Neutrophil (primary cell): Measurements from ENCODE around the gene COA1.
"Not testable (repeated sequence)": the region's sequence is repeated elsewhere in the genome, so short reads cannot be mapped to it uniquely, and the experiment has no call there.

ENCODE experiments used
- H3K27ac ChIP-seq: fragments of 200-600 bp; sonication (generic); 2 replicates; pipeline ENCODE4 v1.5.1; 2016; ENCODE audit warnings: mild to moderate bottlenecking, moderate library complexity
- H3K27me3 ChIP-seq: fragments of 200-600 bp; sonication (generic); 2 replicates; pipeline ENCODE4 v1.6.0; 2016; ENCODE audit warnings: mild to moderate bottlenecking
- H3K36me3 ChIP-seq: fragments of 200-600 bp; sonication (generic); 2 replicates; pipeline ENCODE4 v1.5.1; 2017
- H3K4me1 ChIP-seq, 2 experiments: fragments of 200-600 bp in 1 of 2; sonication (generic) in 1 of 2; 1 replicate in 1 of 2; 2 replicates in 1 of 2; pipeline versions ENCODE4 v1.5.1 to v1.6.1; 2013 to 2016; ENCODE audit warnings: low read depth in 1 of 2, low read length in 1 of 2, mild to moderate bottlenecking in 1 of 2, moderate library complexity in 1 of 2; ENCODE audit not compliant: control insufficient read depth in 1 of 2, insufficient read depth in 1 of 2
- H3K4me3 ChIP-seq, 2 experiments: fragments of 200-600 bp in 1 of 2; sonication (generic) in 1 of 2; 1 replicate in 1 of 2; 2 replicates in 1 of 2; pipeline ENCODE4 v1.5.1; 2013 to 2016; ENCODE audit warnings: low read depth in 1 of 2, low read length in 1 of 2, mild to moderate bottlenecking in 1 of 2, moderate library complexity in 1 of 2
- H3K9me3 ChIP-seq: fragments of 200-600 bp; sonication (generic); 2 replicates; pipeline ENCODE4 v1.5.1; 2016
- TF ChIP-seq, protein P1 (sequence below): fragments of 200-600 bp; sonication (generic); IDR thresholded peaks from 2 replicates; pipeline ENCODE4 v1.5.1; 2016; ENCODE audit warnings: antibody characterized with exemption

Gene COA1

DNA sequence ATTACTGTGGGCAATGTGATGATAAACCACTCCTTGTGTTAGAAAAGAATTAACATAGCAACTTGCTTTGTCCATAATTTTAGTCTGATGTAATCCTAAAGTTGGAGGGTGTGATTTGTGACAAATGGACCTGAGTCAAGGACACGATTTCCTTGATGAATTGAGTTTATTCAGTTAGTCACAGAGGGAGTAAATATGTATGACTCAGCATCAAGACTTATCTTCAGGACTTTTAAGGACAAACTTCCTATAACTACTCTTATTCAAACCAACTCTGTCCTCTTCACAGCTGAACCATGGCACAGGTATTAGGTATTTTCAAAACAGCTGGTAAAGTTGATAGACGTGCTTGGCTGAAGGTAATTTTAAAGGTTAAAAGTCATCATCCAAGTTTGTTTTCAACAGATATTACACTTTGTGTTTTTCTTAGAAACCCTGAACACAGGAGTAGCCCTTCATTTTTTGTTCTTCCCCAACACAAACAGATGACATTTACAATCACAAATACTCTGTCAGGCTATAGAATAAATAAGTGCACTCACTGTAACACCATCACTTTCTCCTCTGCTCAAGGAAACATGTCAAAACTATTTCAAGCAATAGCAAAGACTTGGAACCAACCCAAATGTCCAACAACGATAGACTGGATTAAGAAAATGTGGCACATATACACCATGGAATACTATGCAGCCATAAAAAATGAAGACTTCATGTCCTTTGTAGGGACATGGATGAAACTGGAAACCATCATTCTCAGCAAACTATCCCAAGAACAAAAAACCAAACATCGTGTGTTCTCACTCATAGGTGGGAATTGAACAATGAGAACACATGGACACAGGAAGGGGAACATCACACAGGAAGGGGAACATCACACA is 54.5 kb downstream of the COA1 start:
- H3K4me3 ChIP-seq: no peak overlapping the region
- H3K9me3 ChIP-seq: no peaks in the 10 kb centered on the region
- H3K4me1 ChIP-seq: peaks cover 0 to 4% of the 10 kb centered on the region in 2 experiments
- H3K27me3 ChIP-seq: no peaks in the 10 kb centered on the region
- no peaks in the 10 kb centered on the region for H3K36me3 ChIP-seq
- TF ChIP-seq, protein P1, sequence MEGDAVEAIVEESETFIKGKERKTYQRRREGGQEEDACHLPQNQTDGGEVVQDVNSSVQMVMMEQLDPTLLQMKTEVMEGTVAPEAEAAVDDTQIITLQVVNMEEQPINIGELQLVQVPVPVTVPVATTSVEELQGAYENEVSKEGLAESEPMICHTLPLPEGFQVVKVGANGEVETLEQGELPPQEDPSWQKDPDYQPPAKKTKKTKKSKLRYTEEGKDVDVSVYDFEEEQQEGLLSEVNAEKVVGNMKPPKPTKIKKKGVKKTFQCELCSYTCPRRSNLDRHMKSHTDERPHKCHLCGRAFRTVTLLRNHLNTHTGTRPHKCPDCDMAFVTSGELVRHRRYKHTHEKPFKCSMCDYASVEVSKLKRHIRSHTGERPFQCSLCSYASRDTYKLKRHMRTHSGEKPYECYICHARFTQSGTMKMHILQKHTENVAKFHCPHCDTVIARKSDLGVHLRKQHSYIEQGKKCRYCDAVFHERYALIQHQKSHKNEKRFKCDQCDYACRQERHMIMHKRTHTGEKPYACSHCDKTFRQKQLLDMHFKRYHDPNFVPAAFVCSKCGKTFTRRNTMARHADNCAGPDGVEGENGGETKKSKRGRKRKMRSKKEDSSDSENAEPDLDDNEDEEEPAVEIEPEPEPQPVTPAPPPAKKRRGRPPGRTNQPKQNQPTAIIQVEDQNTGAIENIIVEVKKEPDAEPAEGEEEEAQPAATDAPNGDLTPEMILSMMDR: no peak
- H3K27ac ChIP-seq: peak overlapping the region; percentile 36

DNA sequence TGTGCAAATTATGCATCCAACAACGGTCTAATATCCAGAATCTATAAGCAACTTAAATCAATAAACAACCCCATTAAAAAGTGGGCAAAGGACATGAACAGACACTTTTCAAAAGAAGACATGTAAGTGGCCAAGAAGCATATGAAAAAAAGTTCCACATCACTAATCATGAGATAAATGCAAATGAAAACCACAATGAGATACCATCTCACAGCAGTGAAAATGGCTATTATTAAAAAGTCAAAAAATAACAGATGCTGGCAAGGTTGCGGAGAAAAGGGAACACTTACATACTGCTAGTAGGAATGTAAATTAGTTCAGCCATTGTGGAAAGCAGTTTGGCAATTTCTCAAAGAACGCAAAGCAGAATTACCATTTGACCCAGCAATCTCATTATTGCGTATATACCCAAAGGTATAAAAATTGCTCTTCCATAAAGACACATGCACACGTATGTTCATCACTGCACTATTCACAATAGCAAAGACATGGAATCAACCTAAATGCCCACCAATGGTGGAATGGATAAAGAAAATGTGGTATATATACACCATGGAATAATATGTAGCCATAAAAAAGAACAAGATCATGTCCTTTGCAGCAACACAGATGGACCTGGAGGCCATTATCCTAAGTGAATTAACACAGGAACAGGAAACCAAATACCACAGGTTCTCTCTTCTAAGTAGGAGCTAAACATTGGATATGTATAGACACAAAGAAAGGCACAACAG is 55.9 kb downstream of the COA1 start:
- not testable (repeated sequence) for H3K27ac ChIP-seq

GRCh38 chr7:43671521-43671920 is 57.8 kb downstream of the COA1 start:
- no peak overlapping the region for H3K4me3 ChIP-seq
- no peak overlapping the region for H3K27ac ChIP-seq
- no peaks in the 10 kb centered on the region for H3K9me3 ChIP-seq
- H3K36me3 ChIP-seq: no peaks in the 10 kb centered on the region
- TF ChIP-seq, protein P1: no peak
- H3K27me3 ChIP-seq: no peaks in the 10 kb centered on the region
- H3K4me1 ChIP-seq: peaks cover 0 to 4% of the 10 kb centered on the region in 2 experiments

More for the DNA sequence above, 55.9 kb downstream of the COA1 start:
- H3K4me3 ChIP-seq, H3K36me3 ChIP-seq, H3K4me1 ChIP-seq, H3K9me3 ChIP-seq, H3K27me3 ChIP-seq: not testable (repeated sequence)

GRCh38 chr7:43669286-43670081 is 59.8 kb downstream of the COA1 start:
- H3K36me3 ChIP-seq: no peaks in the 10 kb centered on the region
- no peak overlapping the region for H3K4me3 ChIP-seq
- H3K9me3 ChIP-seq: no peaks in the 10 kb centered on the region
- TF ChIP-seq, protein P1: no peak
- H3K27ac ChIP-seq: no peak overlapping the region
- peaks cover 4 to 7% of the 10 kb centered on the region in 2 experiments for H3K4me1 ChIP-seq
- no peaks in the 10 kb centered on the region for H3K27me3 ChIP-seq

GRCh38 chr7:43668035-43668434 is 61.3 kb downstream of the COA1 start:
- Histone ChIP-seq H3K4me3 (no peak overlapping the region), H3K27me3 (no peaks in the 10 kb centered on the region), H3K4me1 (peaks cover 7 to 9% of the 10 kb centered on the region in 2 experiments), H3K9me3 (no peaks in the 10 kb centered on the region), H3K27ac (no peak overlapping the region), H3K36me3 (no peaks in the 10 kb centered on the region)
- TF ChIP-seq, protein P1: no peak
